SH-SY5Y (cell line): ENCODE results near the gene IL1RN.

Experiments
- GATA2 ChIP-seq: IDR thresholded peaks from 2 replicates; pipeline ENCODE4 v1.6.1; 2011; ENCODE audit warnings: mild to moderate bottlenecking, low read depth, low read length
- GATA3 ChIP-seq: IDR thresholded peaks from 2 replicates; pipeline ENCODE4 v1.6.1; 2011; ENCODE audit warnings: low read depth, mild to moderate bottlenecking, low read length, moderate library complexity

- TF ChIP-seq GATA2, result no peak
- no peak for TF ChIP-seq GATA3
Measured at GRCh38 chr2:113179446-113180045, 52.1 kb downstream of the IL1RN start.
